HuH-7.5 (cell line): ENCODE measurements around the gene SPPL2C.

Experiments used
- DNase-seq: peaks from one replicate; pipeline ENCODE4 v3.0.0; 2011; ENCODE audit warnings: low spot score

SPPL2C gene

GRCh38 chr17:45844695-45845375, at the start of gene SPPL2C:
TSS of gene SPPL2C (plus strand) at chr17:45844881. CDS start at chr17:45844907, 26 bp downstream.
- no peak for DNase-seq

- no peak for DNase-seq
Observed at GRCh38 chr17:45800816-45801215, 43.9 kb upstream of the SPPL2C start.

- DNase-seq = no peak
Observed at GRCh38 chr17:45801421-45801820, 43.3 kb upstream of the SPPL2C start.

DNA sequence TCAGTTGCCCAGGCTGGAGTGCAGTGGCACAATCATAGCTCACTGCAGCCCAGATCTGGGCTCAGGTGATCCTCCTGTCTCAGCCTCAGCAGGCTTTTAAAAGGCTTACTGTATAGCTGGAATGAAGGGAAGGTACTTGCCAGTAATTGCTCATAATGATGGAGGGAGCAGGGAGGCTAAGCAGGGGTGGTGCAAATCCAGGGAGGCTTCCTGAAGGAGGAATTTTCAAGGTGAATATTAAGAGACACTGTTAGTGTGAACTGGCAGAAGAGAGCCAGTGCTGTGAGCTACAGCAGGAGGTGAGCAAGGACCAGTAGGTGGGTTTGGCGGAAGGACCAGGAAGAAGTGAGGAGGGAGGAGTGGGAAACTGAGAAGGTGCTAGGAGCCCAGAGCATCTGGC, 35.8 kb upstream of the SPPL2C start:
- no peak for DNase-seq

GRCh38 chr17:45809499-45809898, 35.2 kb upstream of the SPPL2C start:
- no peak for DNase-seq

DNA sequence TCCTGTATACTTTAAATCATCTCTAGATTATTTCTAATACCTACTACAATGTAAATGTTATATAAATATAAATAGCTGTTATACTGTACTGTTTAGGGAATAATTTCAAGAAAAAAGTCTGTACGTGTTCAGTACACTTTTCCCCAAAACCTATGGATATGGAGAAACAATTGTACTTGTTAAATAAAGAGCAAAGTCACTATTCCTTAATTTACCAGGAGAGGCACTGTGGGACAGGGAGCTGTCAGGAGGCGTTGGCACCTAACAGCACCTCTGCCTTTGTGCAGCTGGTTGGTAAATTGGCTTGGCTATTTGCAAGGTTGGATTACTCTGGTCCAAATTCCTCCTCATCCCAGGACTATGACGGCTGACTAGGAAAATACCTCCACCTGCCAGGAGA, 32.6 kb upstream of the SPPL2C start:
- DNase-seq = no peak

DNA sequence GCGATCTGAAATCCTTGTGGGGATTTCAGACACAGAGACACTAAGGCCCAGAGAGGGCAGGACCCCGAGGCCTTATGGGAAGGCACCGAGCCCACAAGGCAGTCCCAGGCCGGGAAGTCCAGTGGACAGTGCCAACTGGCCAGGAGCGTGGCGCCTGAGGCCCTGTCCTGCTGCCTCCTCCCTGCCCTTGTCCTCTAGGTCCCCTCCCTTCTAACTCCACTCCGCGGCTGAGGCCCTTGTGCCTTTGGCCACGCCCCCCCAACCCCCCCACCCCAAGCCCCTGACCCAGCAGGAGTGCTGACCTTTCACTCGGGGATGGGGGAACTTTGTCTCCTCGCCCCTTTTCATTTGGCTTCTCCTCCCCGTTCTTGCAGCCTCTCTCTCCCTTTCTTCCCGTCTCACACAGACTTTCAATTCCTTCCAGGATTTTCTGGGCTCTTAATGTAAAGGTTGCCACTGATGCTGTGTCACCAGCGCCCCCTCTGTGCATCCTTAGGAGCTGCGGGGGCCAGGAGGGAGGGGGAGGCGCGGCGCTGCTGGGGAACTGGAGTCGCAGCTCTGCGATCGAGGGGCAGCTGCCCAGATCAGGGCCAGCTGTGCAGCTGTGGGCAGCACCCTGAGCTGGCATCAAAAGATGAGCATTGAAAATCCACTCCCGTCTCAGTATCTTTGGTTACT, 31.5 kb upstream of the SPPL2C start:
- DNase-seq = no peak

DNA sequence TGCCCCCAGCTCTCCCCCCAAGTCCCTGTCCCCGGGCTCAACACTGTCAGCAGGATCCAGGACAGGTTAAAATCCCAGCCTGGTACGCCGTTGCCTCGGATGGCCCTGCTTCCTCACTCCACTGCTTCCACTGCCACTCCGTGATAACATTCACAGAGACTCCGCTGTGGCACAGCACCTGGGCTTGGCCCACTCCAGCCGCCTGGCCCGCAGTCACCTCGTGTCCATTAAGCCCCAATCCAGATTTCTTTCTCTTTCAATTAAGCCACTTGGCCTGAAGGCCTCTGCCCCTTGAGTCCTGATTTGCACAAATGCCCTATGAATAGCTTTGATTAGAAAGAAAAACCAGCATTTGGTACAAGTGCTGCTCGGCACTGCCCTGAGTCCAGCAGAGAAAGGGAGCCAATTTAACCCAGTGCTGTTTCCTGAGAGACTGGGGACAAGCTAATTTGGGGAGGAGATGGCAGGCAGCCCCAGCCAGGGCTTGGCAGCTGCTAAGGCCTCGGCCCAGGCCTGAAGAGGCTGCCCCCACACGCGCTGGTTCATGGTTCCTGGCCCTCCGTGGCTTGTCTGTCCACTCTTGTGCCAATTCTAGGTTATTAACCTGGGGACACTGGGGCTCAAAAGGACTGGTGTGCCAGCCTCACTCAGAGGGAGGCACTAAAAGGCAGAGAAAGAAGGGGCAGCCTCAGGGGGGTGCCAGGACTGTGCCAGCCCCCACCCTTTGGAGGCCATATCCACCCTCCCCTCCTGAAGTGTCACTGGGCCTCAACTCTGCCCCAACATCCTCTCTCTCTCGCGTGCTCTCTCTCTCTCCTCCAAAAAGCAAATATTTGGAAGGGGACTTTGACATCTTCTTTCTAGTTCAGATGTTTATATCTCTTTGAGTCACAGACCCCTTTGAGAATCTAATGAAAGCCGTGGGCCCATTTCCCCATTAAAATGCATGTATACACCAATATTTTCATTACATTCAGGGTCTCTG, 29.8 kb upstream of the SPPL2C start:
- DNase-seq = no peak

DNA sequence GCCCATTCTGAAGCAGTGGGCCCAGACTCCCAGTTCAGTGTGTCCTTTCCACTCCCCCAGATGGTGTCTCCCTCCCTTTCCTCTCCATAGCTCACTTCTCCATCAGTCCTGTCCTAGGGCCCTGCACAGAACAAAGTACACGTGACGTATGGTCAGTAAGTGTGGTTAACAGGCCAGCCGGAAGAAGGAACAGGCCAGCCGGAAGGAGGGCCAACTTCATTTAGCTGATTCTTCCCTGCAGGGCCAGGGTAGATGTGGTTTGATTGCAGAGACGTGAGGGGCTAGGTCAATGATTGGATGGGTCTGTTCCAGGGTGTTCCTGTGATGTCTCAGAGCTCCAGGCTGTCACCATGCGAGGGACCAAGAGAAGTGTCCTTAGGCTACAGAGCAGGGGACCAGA, 28.9 kb upstream of the SPPL2C start:
- no peak for DNase-seq

DNA sequence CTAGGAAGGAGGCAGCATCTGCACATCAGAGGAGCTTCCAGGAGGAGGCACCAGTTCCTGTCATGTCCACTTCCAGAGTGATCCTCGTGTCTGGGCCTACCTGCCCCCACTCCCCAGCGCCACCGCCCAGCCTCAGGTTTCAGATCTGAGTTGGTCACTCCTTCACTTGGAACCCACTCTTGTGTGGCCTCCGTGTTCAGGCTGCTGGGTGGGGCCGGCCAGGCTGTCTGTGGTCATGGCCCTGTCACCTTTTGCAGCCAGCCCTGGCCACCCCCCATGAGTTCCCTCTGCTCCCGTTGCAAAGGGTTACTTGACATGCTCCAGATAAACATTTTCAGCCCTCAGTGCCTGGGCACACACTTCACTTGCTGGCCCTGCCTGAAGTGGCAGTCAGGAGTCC, 26.6 kb upstream of the SPPL2C start:
- no peak for DNase-seq

- DNase-seq = no peak
Observed at GRCh38 chr17:45818699-45819098, 26.0 kb upstream of the SPPL2C start.

DNA sequence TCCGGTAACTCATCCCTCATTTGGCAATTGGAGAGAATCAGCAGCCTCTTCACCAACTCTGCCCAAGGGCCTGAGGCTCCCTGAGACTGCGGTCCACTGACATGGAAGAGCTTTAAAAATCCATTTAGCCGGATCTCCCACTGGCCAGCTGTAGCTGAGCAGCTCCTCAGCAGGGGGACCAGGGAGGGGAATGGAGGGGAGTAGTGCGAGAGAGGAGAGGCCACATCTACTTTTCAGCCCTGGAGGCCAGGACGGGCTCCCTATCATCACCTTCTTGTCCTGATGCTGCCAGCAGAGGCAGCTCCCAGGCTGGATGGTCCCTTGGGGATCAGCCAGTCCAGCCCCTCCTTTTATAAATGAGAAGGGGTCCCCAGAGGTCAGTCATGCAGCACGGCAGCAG, 25.0 kb upstream of the SPPL2C start:
- DNase-seq = no peak

- DNase-seq = no peak
Observed at GRCh38 chr17:45820052-45820780, 24.5 kb upstream of the SPPL2C start.

GRCh38 chr17:45821147-45821546, 23.5 kb upstream of the SPPL2C start:
- DNase-seq = no peak

GRCh38 chr17:45823598-45823997, 21.1 kb upstream of the SPPL2C start:
- DNase-seq = no peak

DNA sequence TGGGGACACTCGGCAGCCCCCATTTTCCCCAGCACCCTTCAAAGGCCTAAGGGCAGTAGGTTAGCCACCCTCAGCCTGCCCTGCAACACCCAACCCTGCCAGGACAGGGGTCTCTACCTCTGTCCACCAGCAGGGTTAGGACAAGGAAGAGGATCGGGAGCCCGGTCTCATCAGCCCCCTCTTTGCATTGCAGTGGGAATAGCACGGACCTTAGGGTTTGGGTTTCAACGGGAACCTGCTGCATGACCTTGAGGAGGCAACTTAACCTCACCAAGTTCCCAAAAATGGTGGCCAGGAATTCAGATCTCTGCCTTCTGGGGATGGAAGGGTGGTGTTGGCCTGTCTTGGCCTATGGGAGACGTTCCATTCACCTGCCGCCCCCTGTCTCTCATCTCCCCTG, 20.2 kb upstream of the SPPL2C start:
- DNase-seq = no peak

DNA sequence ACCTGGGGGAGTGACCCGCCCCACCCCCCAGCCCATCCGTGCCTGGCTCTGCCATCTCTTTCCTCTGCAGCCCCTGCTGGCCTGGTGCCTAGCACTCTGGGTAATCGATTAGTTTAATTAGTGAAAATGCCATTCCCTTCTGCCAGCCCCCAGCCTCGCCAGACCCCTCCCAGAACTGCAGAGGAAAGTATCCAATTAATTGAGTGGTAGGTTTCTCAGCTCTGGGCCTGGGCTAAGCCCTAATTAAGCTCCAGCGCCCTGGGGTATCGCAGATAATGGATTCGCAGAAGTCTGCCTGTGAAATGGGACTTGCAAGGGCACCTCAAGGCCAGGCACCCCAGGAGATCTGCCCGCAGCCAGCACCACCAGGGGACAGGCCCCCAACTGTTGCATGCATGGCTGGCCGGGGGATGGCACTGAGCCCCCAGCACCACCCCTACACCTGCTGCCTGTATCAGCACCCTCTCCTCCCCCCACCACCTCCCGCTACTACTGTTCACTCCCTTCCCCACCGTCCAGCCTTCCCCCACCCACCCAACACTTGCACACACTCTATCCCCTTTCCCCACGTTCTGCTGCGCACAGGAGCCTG, 19.7 kb upstream of the SPPL2C start:
- no peak for DNase-seq

GRCh38 chr17:45825792-45826191, 18.9 kb upstream of the SPPL2C start:
- no peak for DNase-seq

DNA sequence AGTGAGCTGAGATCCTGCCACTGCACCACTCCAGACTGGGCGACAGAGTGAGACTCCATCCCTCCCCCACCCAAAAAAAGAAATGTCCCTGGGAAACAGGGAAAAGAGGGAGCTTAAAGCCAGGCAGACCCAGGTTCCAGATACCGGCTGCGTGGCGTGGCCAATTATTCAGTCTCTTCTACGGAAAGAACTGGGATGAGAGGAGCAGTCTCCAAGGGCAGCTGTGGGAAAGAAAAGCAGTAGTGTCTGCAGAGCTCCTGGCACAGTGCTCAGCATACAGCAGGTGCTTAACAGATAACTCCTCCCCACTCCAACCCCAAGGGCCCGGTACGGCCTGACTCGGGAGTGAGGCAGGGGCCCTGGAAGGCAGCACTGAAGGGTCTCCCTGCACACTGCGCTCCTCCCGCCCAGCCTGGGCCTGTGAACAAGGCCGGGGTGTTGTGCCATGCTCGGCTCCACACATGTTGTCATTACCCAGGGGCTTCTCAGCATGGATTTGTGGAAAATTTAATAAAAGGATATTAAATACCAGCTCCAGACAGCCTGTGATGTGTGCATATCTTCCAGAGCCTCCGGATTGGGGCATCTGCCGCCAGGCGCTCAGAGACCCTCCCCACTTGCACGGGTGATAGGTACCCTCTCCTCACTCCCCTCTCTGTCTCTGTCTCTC, 17.6 kb upstream of the SPPL2C start:
- DNase-seq = no peak

- DNase-seq = no peak
Observed at GRCh38 chr17:45828171-45828570, 16.5 kb upstream of the SPPL2C start.

GRCh38 chr17:45828582-45829133, 16.0 kb upstream of the SPPL2C start:
- no peak for DNase-seq
